HepG2 (cell line): ENCODE data around the gene LTA. TPM values are rescaled to one million over a fixed set of nuclear protein-coding genes. Genes with fewer than 3 reads are reported as not detected.

Experiments used
- CTCF ChIP-seq: sonication (generic); formaldehyde crosslinking; IDR thresholded peaks from 2 replicates; pipeline ENCODE4 v1.5.0; 2020; ENCODE audit warnings: mild to moderate bottlenecking, missing genetic modification reagents, moderate library complexity
- FOXA1 ChIP-seq, 2 experiments: fragments of 450-650 bp in 1 of 2; sonication (generic) in 1 of 2; formaldehyde crosslinking in 1 of 2; IDR thresholded peaks; 2 replicates each; pipeline versions ENCODE4 v1.4.0 to v1.6.1; 2016 to 2020; ENCODE audit warnings: missing genetic modification reagents in 1 of 2
- HIVEP1 ChIP-seq: sonication (generic); formaldehyde crosslinking; IDR thresholded peaks from 2 replicates; pipeline ENCODE4 v1.4.0; 2020; ENCODE audit warnings: mild to moderate bottlenecking, missing genetic modification reagents
- LRRFIP1 ChIP-seq: sonication (generic); formaldehyde crosslinking; conservative IDR thresholded peaks from 2 replicates; pipeline ENCODE4 v1.4.0; 2020; ENCODE audit warnings: missing genetic modification reagents
- NFYC ChIP-seq: IDR thresholded peaks from 2 replicates; pipeline ENCODE4 v1.6.1; 2016; ENCODE audit warnings: missing genetic modification reagents, missing compliant biosample characterization
- PRPF4 ChIP-seq: fragments of 200-400 bp; formaldehyde crosslinking; IDR thresholded peaks from 2 replicates; pipeline ENCODE4 v1.6.1; 2016; ENCODE audit warnings: low read length, low read depth; ENCODE audit not compliant: poor library complexity, severe bottlenecking
- SMAD3 ChIP-seq: sonication (generic); formaldehyde crosslinking; IDR thresholded peaks from 2 replicates; pipeline ENCODE4 v1.4.0; 2020; ENCODE audit warnings: missing genetic modification reagents
- SNAPC2 ChIP-seq: sonication (generic); formaldehyde crosslinking; IDR thresholded peaks from 2 replicates; pipeline ENCODE4 v1.8.1; 2022; ENCODE audit warnings: mild to moderate bottlenecking, missing genetic modification reagents
- YEATS2 ChIP-seq: sonication (generic); formaldehyde crosslinking; IDR thresholded peaks from 2 replicates; pipeline ENCODE4 v1.4.0; 2020; ENCODE audit warnings: missing genetic modification reagents, borderline replicate concordance
- ZBTB33 ChIP-seq: sonication (generic); formaldehyde crosslinking; IDR thresholded peaks from 2 replicates; pipeline ENCODE4 v1.4.0; 2020; ENCODE audit warnings: missing genetic modification reagents
- ZBTB38 ChIP-seq: sonication (generic); formaldehyde crosslinking; IDR thresholded peaks from 2 replicates; pipeline ENCODE4 v1.5.1; 2020; ENCODE audit warnings: mild to moderate bottlenecking, missing genetic modification reagents
- ZHX2 ChIP-seq, 2 experiments: sonication (generic) in 1 of 2; formaldehyde crosslinking in 1 of 2; IDR thresholded peaks; 2 replicates each; pipeline versions ENCODE4 v1.6.1 to v1.9.0; 2014 to 2022; ENCODE audit warnings: antibody characterized with exemption in 1 of 2, borderline replicate concordance in 1 of 2, inconsistent platforms in 1 of 2, low read depth in 1 of 2, missing genetic modification reagents in 1 of 2
- ZKSCAN5 ChIP-seq: sonication (generic); formaldehyde crosslinking; IDR thresholded peaks from 2 replicates; pipeline ENCODE4 v1.5.1; 2020; ENCODE audit warnings: mild to moderate bottlenecking, missing genetic modification reagents
- ZNF383 ChIP-seq: sonication (generic); formaldehyde crosslinking; IDR thresholded peaks from 2 replicates; pipeline ENCODE4 v1.4.0; 2020; ENCODE audit warnings: missing genetic modification reagents, mild to moderate bottlenecking, borderline replicate concordance
- ZNF569 ChIP-seq: sonication (generic); formaldehyde crosslinking; IDR thresholded peaks from 2 replicates; pipeline ENCODE4 v1.5.0; 2020; ENCODE audit warnings: mild to moderate bottlenecking, missing genetic modification reagents, moderate library complexity, borderline replicate concordance
- polyA plus RNA-seq, 8 experiments: library from polyadenylated mRNA; depleted of rRNA in 3 of 8; stranded (reverse) in 7 of 8; unstranded in 1 of 8; fragments of >200 nt; fragmentation: Illumina TruSeq in 4 of 8; extraction: Trizol in 4 of 8; gene quantifications; 2 replicates each; pipeline versions ENCODE4 v1.2.1 to v1.2.3, GENCODE V29; 2011 to 2016; ENCODE audit warnings: low read depth in 4 of 8, missing spikeins in 1 of 8, mixed read lengths in 1 of 8; ENCODE audit not compliant: insufficient read depth in 1 of 8
- total RNA-seq, 5 experiments: library from RNA; depleted of rRNA; stranded (reverse); fragments of >200 nt; fragmentation: Illumina TruSeq; extraction: Trizol; gene quantifications; 2 replicates each; pipeline ENCODE4 v1.2.3, GENCODE V29; 2016; ENCODE audit warnings: low read depth in 1 of 5

LTA gene
- total and polyA plus RNA-seq, 2 of the 13 experiments (the other 11 are each of a cell fraction or from before 2014, with no cell fraction given) = 0.09 TPM; not detected in 1

- TF ChIP-seq ZHX2 (IDR thresholded peaks at IDR 0.05; ENCODE audit: low read depth) = peak; percentile 93
- TF ChIP-seq ZHX2 (CRISPR knock-in tag; IDR thresholded peaks at IDR 0.05; ENCODE audit: borderline replicate concordance) = no peak
- 0 out of 2 replicates have a peak, but pooled peaks have one; percentile 21 for TF ChIP-seq HIVEP1
- TF ChIP-seq SMAD3 = peak; percentile 59; the same call in 1 of the 2 replicates
- no peak for TF ChIP-seq ZNF569 (CRISPR knock-in tag)
- TF ChIP-seq ZBTB38 (CRISPR knock-in tag) = peak; percentile 39; the same call in 1 of the 2 replicates
- peak; percentile 11; the same call in 1 of the 2 replicates for TF ChIP-seq NFYC (CRISPR knock-in tag)
- 0 out of 2 replicates have a peak, but pooled peaks have one; percentile 32 for TF ChIP-seq FOXA1 (IDR thresholded peaks at IDR 0.05)
- TF ChIP-seq FOXA1 (CRISPR knock-in tag; IDR thresholded peaks at IDR 0.05) = 0 out of 2 replicates have a peak, but pooled peaks have one; percentile 27
- no peak for TF ChIP-seq LRRFIP1 (CRISPR knock-in tag)
- no peak for TF ChIP-seq PRPF4
- TF ChIP-seq YEATS2 (CRISPR knock-in tag) = peak; percentile 98
- TF ChIP-seq ZKSCAN5 (CRISPR knock-in tag) = peak; percentile 100
- TF ChIP-seq CTCF (CRISPR knock-in tag) = peak; percentile 36; the same call in 1 of the 2 replicates
- TF ChIP-seq ZNF383 (CRISPR knock-in tag) = peak; percentile 71; the same call in 1 of the 2 replicates
- peak; percentile 36; the same call in 1 of the 2 replicates for TF ChIP-seq ZBTB33
- TF ChIP-seq SNAPC2 (CRISPR knock-in tag) = no peak
Measured at GRCh38 chr6:31546958-31547726, 24.9 kb upstream of the LTA start, which contains the start of gene NFKBIL1 (continued).
